Stimulated activated CD8-positive, alpha-beta memory T cell treated with anti-CD3 and anti-CD28 coated beads, Interleukin-7, amount 100 ng/mL, for 1 hour (primary cell): Measurements from ENCODE around the gene CNIH2.

Experiments used
- DNase-seq, 2 donors: peaks; one replicate each; pipeline ENCODE4 v3.0.0-alpha.2; 2020; ENCODE audit warnings: low read depth in 2 of 2

The CNIH2 gene

DNA sequence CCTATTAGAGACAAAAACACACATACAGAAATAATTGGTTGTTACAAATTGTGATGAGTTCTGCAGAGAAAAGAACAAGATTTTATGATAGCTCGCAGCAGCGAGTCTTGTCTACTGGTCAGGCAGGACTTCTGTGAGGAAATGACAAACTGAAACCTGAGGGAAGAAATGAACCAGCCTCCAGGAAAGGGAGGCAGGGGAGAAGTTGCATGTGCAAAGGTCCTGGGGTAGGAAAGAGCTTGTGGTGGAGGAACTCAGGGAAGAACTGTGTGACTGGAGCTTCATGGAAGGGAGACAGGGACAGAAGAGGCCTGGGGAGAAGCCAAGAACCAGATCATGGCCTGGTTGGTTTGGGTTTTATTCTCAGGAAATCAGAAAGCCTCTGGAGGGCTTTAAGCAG lies 18.8 kb upstream of the CNIH2 start:
- DNase-seq: no peak

DNA sequence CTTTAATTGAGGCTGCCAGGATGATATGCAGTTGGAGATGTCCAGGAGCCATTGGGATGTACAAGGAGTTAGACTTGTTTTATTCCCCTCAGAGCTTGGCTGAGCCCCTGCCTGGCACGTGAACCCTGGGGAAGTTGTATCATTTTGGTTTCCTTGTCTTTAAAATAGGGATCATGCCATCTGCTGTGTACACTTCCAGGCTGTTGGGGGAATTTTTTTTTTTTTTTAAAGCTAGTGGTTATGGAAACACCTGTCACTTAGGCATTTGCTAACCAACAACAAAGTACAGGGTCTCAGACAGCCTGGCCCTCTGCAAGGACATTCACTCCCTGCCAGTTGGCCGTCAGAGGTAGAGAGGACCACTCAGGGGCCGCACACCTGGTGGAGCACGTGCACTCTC lies 18.0 kb upstream of the CNIH2 start:
- no peak for DNase-seq

- DNase-seq: no peak
Observed at GRCh38 chr11:66261578-66261977, 16.4 kb upstream of the CNIH2 start.

- no peak for DNase-seq
Observed at GRCh38 chr11:66262191-66262590, 15.8 kb upstream of the CNIH2 start.

DNA sequence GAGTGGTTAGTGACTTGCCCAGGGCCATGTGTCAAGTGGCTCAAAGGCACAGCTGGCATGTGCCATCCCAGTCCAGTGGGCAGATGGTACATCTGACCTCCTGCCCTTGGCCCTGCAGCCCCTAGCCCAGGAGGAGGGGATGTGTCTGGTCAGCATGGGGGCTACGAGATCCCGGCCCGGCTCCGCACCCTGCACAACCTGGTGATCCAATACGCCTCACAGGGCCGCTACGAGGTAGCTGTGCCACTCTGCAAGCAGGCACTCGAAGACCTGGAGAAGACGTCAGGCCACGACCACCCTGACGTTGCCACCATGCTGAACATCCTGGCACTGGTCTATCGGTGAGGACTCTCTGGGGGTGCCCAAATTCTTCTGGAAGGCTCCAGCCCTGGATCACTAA lies 15.3 kb upstream of the CNIH2 start:
- no peak for DNase-seq

DNA sequence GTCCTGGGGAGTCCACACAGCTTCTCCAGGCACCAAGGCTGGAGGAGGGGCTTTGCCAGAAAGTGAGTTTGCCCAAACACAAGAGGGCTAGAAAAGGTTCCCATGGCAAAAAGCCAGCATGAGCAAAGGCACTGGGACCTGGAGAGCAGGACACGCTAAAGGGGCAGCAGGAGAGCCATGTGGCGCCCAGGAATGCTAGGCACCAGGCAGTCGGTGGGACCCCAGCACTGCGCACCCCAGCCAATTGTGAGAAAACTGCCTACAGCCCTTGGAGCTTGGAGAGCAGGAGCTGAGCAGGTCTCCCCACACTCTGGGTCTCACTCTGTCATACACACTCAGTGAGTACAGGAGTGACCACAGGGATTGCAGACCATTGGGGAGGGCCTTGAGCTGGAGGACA lies 14.7 kb upstream of the CNIH2 start:
- no peak for DNase-seq

DNA sequence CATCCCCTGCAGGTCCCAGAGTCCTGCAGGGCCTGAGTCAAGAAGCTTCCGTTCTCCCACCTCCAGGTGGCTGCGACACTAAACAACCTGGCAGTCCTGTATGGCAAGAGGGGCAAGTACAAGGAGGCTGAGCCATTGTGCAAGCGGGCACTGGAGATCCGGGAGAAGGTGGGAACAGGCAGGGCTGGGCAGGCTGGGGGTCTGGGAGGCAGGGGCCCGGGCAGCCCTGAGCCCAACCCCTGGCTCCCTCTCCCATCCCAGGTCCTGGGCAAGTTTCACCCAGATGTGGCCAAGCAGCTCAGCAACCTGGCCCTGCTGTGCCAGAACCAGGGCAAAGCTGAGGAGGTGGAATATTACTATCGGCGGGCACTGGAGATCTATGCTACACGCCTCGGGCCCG lies 14.2 kb upstream of the CNIH2 start:
- DNase-seq: no peak

DNA sequence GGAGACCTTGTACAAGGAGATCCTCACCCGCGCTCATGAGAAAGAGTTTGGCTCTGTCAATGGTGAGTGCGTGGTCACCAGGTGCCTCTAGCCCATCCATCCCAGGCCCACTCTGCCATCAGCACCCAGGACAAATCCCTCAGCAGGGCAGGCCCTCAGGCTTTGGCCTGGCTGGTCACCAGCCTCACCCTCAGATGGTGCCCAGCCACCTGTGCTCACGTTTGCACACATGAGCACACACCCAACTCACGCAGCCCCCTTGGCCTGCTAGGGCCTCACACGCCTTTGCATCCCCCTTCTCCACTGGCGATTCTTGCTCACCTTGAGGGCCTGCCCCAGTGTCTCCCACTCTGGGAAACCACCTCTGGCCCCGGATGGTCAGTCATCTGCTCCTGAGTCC lies 13.6 kb upstream of the CNIH2 start:
- no peak for DNase-seq

GRCh38 chr11:66264914-66265313 lies 13.1 kb upstream of the CNIH2 start:
- DNase-seq: no peak

DNA sequence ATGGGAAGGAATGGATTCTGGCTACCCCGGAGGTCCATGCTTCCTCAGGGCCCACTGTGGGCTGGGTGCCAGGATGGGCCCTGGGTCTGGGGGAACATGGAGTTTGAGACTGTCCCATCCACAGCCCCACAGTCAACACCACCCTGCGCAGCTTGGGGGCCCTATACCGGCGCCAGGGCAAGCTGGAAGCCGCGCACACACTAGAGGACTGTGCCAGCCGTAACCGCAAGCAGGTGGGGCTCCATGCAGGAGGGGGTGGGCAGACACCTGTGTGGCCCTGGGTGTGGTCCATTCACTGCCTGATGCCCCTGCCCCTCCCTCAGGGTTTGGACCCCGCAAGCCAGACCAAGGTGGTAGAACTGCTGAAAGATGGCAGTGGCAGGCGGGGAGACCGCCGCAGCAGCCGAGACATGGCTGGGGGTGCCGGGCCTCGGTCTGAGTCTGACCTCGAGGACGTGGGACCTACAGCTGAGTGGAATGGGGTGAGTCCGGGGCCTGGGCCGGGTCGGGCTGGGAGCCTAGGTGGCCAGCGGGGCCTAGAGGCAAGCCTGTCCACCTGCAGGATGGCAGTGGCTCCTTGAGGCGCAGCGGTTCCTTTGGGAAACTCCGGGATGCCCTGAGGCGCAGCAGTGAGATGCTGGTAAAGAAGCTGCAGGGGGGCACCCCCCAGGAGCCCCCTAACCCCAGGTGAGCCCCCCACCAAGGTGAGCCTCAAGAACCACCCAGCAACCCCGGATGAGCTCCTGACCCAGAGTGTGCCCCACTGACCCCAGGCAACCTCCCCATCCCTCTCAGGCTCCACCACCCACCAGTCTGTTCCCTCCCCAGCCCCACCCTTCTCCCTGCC lies 12.2 kb upstream of the CNIH2 start:
- no peak for DNase-seq

- no peak for DNase-seq
Observed at GRCh38 chr11:66266378-66267038, 11.5 kb upstream of the CNIH2 start.

DNA sequence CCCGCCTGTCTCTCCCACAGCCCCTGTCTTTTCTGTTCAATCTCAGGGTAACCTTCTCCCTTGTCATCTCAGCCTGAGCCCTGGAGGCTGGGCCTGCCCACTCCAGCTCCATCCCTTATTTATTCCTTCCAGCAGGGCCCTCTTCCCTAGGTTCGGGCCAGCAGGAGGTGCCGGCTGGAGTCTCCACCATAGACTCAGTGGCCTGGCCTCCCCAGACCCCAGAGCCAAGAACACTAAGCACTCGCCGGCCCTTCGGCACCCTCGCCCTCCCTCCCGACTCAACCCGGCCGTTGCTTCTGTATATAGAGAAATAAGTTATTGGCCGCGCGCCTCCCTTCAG lies 11.0 kb upstream of the CNIH2 start:
- no peak for DNase-seq

- DNase-seq: peak; percentile 69 to 71
Observed at GRCh38 chr11:66267379-66268243, 10.4 kb upstream of the CNIH2 start.

- DNase-seq: peak; percentile 99 to 100
Observed at GRCh38 chr11:66268244-66268951, 9.6 kb upstream of the CNIH2 start, which contains the start of gene RAB1B. RAB1B (plus strand) TSS chr11:66268639; CDS start chr11:66268680, 41 bp downstream.

GRCh38 chr11:66268952-66269905 lies 8.7 kb upstream of the CNIH2 start:
- DNase-seq: no peak

GRCh38 chr11:66271816-66272215 lies 6.2 kb upstream of the CNIH2 start:
- DNase-seq: no peak

DNA sequence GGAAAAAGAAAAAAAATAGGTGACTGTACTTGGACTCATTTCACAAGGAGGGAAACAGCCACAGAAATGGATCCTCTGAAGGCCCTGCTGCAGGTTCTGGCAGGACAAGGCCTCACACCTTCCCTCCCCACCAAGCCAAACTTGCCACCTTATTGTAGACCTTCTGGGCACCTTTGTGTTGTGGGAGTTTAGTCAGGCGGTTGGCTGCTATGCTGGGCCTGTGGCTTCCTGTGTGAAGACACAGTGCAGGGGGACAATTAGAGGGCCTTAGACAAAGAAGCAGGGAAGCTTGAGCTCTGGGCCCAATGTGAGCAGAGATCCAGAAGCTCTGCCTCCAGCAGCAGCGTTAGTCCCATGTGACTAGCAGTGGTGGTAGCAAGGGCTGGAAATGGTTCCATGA lies 5.4 kb upstream of the CNIH2 start:
- DNase-seq: no peak

- DNase-seq: no peak
Observed at GRCh38 chr11:66274219-66274618, 3.8 kb upstream of the CNIH2 start.

DNA sequence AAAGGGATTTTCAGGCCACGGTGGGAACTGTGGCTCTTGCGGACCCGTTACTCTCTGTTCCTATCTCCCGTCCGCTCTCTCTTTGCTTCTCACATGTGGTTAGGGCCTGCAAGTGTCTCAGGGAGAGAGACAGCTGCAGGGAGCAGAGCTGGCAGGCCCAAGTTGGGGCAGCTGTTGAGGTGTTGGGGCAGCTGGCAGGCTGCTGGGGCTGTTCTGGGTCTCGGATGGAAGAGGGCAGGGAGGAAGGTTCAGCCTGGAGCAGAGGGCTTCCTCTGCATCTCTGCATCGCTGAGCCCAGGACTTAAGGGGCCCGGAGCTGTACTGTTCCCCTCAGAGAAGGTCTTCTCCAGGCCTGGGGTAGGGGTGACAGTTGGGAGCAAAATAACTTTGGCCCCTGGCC lies 2.6 kb upstream of the CNIH2 start:
- DNase-seq: no peak

- no peak for DNase-seq
Observed at GRCh38 chr11:66275984-66276612, 1.9 kb upstream of the CNIH2 start.
